ENCODE data around the gene ELF2. TPM values are rescaled to one million over a fixed set of nuclear protein-coding genes. Genes with fewer than 3 reads are reported as not detected.

ELF2 gene
- total RNA-seq, 1 experiment from 2014 or later: 44.6 TPM

GRCh38 chr4:139189417-139189749 lies 12.4 kb upstream of the ELF2 start:
- TF ChIP-seq, protein P1, sequence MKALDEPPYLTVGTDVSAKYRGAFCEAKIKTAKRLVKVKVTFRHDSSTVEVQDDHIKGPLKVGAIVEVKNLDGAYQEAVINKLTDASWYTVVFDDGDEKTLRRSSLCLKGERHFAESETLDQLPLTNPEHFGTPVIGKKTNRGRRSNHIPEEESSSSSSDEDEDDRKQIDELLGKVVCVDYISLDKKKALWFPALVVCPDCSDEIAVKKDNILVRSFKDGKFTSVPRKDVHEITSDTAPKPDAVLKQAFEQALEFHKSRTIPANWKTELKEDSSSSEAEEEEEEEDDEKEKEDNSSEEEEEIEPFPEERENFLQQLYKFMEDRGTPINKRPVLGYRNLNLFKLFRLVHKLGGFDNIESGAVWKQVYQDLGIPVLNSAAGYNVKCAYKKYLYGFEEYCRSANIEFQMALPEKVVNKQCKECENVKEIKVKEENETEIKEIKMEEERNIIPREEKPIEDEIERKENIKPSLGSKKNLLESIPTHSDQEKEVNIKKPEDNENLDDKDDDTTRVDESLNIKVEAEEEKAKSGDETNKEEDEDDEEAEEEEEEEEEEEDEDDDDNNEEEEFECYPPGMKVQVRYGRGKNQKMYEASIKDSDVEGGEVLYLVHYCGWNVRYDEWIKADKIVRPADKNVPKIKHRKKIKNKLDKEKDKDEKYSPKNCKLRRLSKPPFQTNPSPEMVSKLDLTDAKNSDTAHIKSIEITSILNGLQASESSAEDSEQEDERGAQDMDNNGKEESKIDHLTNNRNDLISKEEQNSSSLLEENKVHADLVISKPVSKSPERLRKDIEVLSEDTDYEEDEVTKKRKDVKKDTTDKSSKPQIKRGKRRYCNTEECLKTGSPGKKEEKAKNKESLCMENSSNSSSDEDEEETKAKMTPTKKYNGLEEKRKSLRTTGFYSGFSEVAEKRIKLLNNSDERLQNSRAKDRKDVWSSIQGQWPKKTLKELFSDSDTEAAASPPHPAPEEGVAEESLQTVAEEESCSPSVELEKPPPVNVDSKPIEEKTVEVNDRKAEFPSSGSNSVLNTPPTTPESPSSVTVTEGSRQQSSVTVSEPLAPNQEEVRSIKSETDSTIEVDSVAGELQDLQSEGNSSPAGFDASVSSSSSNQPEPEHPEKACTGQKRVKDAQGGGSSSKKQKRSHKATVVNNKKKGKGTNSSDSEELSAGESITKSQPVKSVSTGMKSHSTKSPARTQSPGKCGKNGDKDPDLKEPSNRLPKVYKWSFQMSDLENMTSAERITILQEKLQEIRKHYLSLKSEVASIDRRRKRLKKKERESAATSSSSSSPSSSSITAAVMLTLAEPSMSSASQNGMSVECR (CRISPR knock-in tag; IDR thresholded peaks at IDR 0.05; ENCODE audit: borderline replicate concordance): no peak
- TF ChIP-seq, protein P2, sequence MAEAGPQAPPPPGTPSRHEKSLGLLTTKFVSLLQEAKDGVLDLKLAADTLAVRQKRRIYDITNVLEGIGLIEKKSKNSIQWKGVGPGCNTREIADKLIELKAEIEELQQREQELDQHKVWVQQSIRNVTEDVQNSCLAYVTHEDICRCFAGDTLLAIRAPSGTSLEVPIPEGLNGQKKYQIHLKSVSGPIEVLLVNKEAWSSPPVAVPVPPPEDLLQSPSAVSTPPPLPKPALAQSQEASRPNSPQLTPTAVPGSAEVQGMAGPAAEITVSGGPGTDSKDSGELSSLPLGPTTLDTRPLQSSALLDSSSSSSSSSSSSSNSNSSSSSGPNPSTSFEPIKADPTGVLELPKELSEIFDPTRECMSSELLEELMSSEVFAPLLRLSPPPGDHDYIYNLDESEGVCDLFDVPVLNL (CRISPR knock-in tag; IDR thresholded peaks at IDR 0.05; ENCODE audit: borderline replicate concordance, low read depth): no peak
- TF ChIP-seq, protein P3, sequence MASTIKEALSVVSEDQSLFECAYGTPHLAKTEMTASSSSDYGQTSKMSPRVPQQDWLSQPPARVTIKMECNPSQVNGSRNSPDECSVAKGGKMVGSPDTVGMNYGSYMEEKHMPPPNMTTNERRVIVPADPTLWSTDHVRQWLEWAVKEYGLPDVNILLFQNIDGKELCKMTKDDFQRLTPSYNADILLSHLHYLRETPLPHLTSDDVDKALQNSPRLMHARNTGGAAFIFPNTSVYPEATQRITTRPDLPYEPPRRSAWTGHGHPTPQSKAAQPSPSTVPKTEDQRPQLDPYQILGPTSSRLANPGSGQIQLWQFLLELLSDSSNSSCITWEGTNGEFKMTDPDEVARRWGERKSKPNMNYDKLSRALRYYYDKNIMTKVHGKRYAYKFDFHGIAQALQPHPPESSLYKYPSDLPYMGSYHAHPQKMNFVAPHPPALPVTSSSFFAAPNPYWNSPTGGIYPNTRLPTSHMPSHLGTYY (CRISPR knock-in tag; IDR thresholded peaks at IDR 0.05): no peak
- TF ChIP-seq PRRX2 (CRISPR knock-in tag; IDR thresholded peaks at IDR 0.05): no peak
- TF ChIP-seq, protein P4, sequence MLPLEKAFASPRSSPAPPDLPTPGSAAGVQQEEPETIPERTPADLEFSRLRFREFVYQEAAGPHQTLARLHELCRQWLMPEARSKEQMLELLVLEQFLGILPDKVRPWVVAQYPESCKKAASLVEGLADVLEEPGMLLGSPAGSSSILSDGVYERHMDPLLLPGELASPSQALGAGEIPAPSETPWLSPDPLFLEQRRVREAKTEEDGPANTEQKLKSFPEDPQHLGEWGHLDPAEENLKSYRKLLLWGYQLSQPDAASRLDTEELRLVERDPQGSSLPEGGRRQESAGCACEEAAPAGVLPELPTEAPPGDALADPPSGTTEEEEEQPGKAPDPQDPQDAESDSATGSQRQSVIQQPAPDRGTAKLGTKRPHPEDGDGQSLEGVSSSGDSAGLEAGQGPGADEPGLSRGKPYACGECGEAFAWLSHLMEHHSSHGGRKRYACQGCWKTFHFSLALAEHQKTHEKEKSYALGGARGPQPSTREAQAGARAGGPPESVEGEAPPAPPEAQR (CRISPR knock-in tag; IDR thresholded peaks at IDR 0.05): no peak
- TF ChIP-seq TEAD1 (CRISPR knock-in tag; IDR thresholded peaks at IDR 0.05): no peak
- TF ChIP-seq ZNF232 (CRISPR knock-in tag; IDR thresholded peaks at IDR 0.05): no peak
- no peak for TF ChIP-seq ZNF219 (CRISPR knock-in tag; IDR thresholded peaks at IDR 0.05; ENCODE audit: borderline replicate concordance)
- TF ChIP-seq ATF2 (CRISPR knock-in tag; IDR thresholded peaks at IDR 0.05; ENCODE audit: borderline replicate concordance, low read depth): no peak
- no peak for TF ChIP-seq FOXK1 (CRISPR knock-in tag; IDR thresholded peaks at IDR 0.05)
- TF ChIP-seq, protein P5, sequence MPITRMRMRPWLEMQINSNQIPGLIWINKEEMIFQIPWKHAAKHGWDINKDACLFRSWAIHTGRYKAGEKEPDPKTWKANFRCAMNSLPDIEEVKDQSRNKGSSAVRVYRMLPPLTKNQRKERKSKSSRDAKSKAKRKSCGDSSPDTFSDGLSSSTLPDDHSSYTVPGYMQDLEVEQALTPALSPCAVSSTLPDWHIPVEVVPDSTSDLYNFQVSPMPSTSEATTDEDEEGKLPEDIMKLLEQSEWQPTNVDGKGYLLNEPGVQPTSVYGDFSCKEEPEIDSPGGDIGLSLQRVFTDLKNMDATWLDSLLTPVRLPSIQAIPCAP (CRISPR knock-in tag; IDR thresholded peaks at IDR 0.05): no peak
- no peak for TF ChIP-seq ZNF423 (CRISPR knock-in tag; IDR thresholded peaks at IDR 0.05)
- no peak for TF ChIP-seq JUN (CRISPR knock-in tag; IDR thresholded peaks at IDR 0.05)
- TF ChIP-seq ZNF671 (CRISPR knock-in tag; IDR thresholded peaks at IDR 0.05): no peak
- ChIA-PET POLR2A (interaction anchor here (2.2 kb wide), 1 partner anchor 11 kb away, joined by 22 read pairs; no protein-coding TSS in a partner anchor), CTCF (interaction anchor here (0.5 to 1.5 kb wide), 5 partner anchors 11 to 164 kb away, joined by 3 to 6 read pairs (median 3); partner anchors contain the start of gene NAA15)
- Mint-ChIP-seq H3K4me1 (peaks cover 7% of the 10 kb centered on the region), H3K27ac (peak overlapping the region; percentile 44; the same call in 1 of the 2 replicates), H3K4me3 (no peak overlapping the region), H3K36me3 (no peaks in the 10 kb centered on the region), H3K27me3 (ENCODE audit: low read depth) (no peaks in the 10 kb centered on the region), H3K9me3 (peaks cover 6% of the 10 kb centered on the region; the same call in 1 of the 2 replicates)
- ATAC-seq: peak; percentile 12; the same call in 1 of the 2 replicates
- DNase-seq (ENCODE audit: low spot score): no peak

Measured in WTC11 (cell line).